ENCODE data around the gene NDUFB6. TPM values are rescaled to one million over a fixed set of nuclear protein-coding genes. Genes with fewer than 3 reads are reported as not detected.
"Not testable (repeated sequence)": the region's sequence is repeated elsewhere in the genome, so short reads cannot be mapped to it uniquely, and the experiment has no call there.

NDUFB6 gene
- total RNA-seq, 1 experiment from 2014 or later = 185 TPM

GRCh38 chr9:32571969-32572899, 725 bp downstream of the NDUFB6 start:
- DNase-seq (ENCODE audit: low read depth) = peak; percentile 86

GRCh38 chr9:32570262-32570661, 2.7 kb downstream of the NDUFB6 start:
- no peak for DNase-seq (ENCODE audit: low read depth)

GRCh38 chr9:32566770-32567169, 6.2 kb downstream of the NDUFB6 start:
- no peak for DNase-seq (ENCODE audit: low read depth)

- no peak for DNase-seq (ENCODE audit: low read depth)
Measured at GRCh38 chr9:32565967-32566366, 7.0 kb downstream of the NDUFB6 start.

GRCh38 chr9:32558408-32558934, 14.5 kb downstream of the NDUFB6 start:
- DNase-seq (ENCODE audit: low read depth) = no peak

GRCh38 chr9:32554591-32554990, 18.4 kb downstream of the NDUFB6 start:
- DNase-seq (ENCODE audit: low read depth) = no peak

GRCh38 chr9:32554107-32554506, 18.9 kb downstream of the NDUFB6 start:
- DNase-seq (ENCODE audit: low read depth) = no peak

- DNase-seq (ENCODE audit: low read depth) = peak; percentile 96
Measured at GRCh38 chr9:32552172-32552872, 20.6 kb downstream of the NDUFB6 start, which contains the start of the genes SMIM27 and TOPORS. Gene SMIM27 (plus strand): TSS chr9:32552327. CDS start chr9:32552435, 108 bp downstream. Gene TOPORS (minus strand): TSS chr9:32552586. CDS start chr9:32552436, 150 bp downstream.

GRCh38 chr9:32551276-32552051, 21.5 kb downstream of the NDUFB6 start:
- peak; percentile 64 for DNase-seq (ENCODE audit: low read depth)

GRCh38 chr9:32550562-32551275, 22.2 kb downstream of the NDUFB6 start:
- peak; percentile 94 for DNase-seq (ENCODE audit: low read depth)

- peak; percentile 22 for DNase-seq (ENCODE audit: low read depth)
Measured at GRCh38 chr9:32550150-32550561, 22.8 kb downstream of the NDUFB6 start.

GRCh38 chr9:32548213-32548612, 24.7 kb downstream of the NDUFB6 start:
- not testable (repeated sequence) for DNase-seq (ENCODE audit: low read depth)

- DNase-seq (ENCODE audit: low read depth) = no peak
Measured at GRCh38 chr9:32545884-32546283, 27.1 kb downstream of the NDUFB6 start.

GRCh38 chr9:32543047-32543446, 29.9 kb downstream of the NDUFB6 start:
- DNase-seq (ENCODE audit: low read depth) = no peak

GRCh38 chr9:32533816-32534215, 39.1 kb downstream of the NDUFB6 start:
- no peak for DNase-seq (ENCODE audit: low read depth)

GRCh38 chr9:32533336-32533735, 39.6 kb downstream of the NDUFB6 start:
- no peak for DNase-seq (ENCODE audit: low read depth)

- DNase-seq (ENCODE audit: low read depth) = no peak
Measured at GRCh38 chr9:32526707-32527048, 46.3 kb downstream of the NDUFB6 start.

GRCh38 chr9:32526041-32526706, 46.8 kb downstream of the NDUFB6 start, which contains the start of gene RIGI:
Gene RIGI (minus strand): TSS chr9:32526196. CDS start chr9:32526166, 30 bp downstream.
- DNase-seq (ENCODE audit: low read depth) = peak; percentile 97

GRCh38 chr9:32525709-32526030, 47.3 kb downstream of the NDUFB6 start:
- no peak for DNase-seq (ENCODE audit: low read depth)

- peak; percentile 29 for DNase-seq (ENCODE audit: low read depth)
Measured at GRCh38 chr9:32524892-32525708, 47.9 kb downstream of the NDUFB6 start.
